ENCODE data around the gene LYPD6B.

DNA sequence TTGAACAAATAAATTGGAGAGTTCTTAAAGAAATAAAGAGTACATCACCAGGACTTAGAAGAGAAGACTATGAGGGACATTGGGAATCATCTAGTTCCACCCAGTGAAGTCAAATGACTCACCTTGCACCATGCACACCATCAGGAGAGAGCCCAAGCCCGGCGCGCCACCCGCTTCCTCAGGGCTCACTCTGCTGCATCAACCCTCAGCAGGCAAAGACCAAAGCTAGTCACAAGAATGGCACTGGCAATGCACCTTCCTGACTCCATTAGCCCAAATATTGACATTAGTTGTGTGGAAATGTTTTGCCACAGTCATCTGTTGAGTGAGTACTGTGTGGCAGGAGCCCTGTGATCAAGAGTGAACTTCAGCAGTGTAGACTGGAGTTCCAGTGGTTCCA lies 7.1 kb upstream of the LYPD6B start:
- TF ChIP-seq, protein P1, sequence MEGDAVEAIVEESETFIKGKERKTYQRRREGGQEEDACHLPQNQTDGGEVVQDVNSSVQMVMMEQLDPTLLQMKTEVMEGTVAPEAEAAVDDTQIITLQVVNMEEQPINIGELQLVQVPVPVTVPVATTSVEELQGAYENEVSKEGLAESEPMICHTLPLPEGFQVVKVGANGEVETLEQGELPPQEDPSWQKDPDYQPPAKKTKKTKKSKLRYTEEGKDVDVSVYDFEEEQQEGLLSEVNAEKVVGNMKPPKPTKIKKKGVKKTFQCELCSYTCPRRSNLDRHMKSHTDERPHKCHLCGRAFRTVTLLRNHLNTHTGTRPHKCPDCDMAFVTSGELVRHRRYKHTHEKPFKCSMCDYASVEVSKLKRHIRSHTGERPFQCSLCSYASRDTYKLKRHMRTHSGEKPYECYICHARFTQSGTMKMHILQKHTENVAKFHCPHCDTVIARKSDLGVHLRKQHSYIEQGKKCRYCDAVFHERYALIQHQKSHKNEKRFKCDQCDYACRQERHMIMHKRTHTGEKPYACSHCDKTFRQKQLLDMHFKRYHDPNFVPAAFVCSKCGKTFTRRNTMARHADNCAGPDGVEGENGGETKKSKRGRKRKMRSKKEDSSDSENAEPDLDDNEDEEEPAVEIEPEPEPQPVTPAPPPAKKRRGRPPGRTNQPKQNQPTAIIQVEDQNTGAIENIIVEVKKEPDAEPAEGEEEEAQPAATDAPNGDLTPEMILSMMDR (IDR thresholded peaks at IDR 0.05), result no peak
- TF ChIP-seq EZH2 (IDR thresholded peaks at IDR 0.05; ENCODE audit: borderline replicate concordance, insufficient read depth, low read depth, low read length, poor library complexity, severe bottlenecking), result no peak

Measured in B cell (primary cell).